Calu3 (cell line): ENCODE measurements around the gene SHISA9. TPM values are rescaled to one million over a fixed set of nuclear protein-coding genes. Genes with fewer than 3 reads are reported as not detected.

ENCODE experiments used
- BruUV-seq: library from RNA; stranded (reverse); fragments of 400-500 nt; replicated peaks from 2 replicates; lab custom pipeline; 2021; lab: Mats Ljungman, UMichigan
- CTCF ChIA-PET: fragments of 300-600 bp; sonication (Branson Sonifier 250); formaldehyde crosslinking; loops from one replicate; lab custom pipeline; 2022; ENCODE audit warnings: antibody characterized with exemption; lab: Charles Lee
- DNase-seq: peaks from one replicate; pipeline ENCODE4 v3.0.0; 2022
- H3K27ac Mint-ChIP-seq: one replicate; pipeline ENCODE4 v1.8.0; 2022; ENCODE audit warnings: mixed read lengths; ENCODE audit not compliant: unreplicated experiment
- H3K27me3 Mint-ChIP-seq: one replicate; pipeline ENCODE4 v1.8.0; 2022; ENCODE audit warnings: mixed read lengths; ENCODE audit not compliant: unreplicated experiment
- H3K36me3 Mint-ChIP-seq: one replicate; pipeline ENCODE4 v1.8.0; 2022; ENCODE audit warnings: mild to moderate bottlenecking, moderate library complexity, mixed read lengths; ENCODE audit not compliant: insufficient read depth, unreplicated experiment
- H3K4me1 Mint-ChIP-seq: one replicate; pipeline ENCODE4 v1.8.0; 2022; ENCODE audit warnings: mild to moderate bottlenecking, low read depth, mixed read lengths; ENCODE audit not compliant: unreplicated experiment
- H3K4me3 Mint-ChIP-seq: one replicate; pipeline ENCODE4 v1.8.0; 2022; ENCODE audit warnings: mild to moderate bottlenecking, low read depth, moderate library complexity, mixed read lengths; ENCODE audit not compliant: unreplicated experiment
- H3K9me3 Mint-ChIP-seq: one replicate; pipeline ENCODE4 v1.8.0; 2022; ENCODE audit warnings: low read depth, mixed read lengths; ENCODE audit not compliant: unreplicated experiment
- CTCF ChIP-seq: fragments of 200-600 bp; IDR thresholded peaks from one replicate; pipeline ENCODE4 v1.8.0; 2022; ENCODE audit warnings: antibody characterized with exemption; ENCODE audit not compliant: unreplicated experiment
- intact Hi-C: fragments of 100-400 bp; cut with micrococcal nuclease; formaldehyde crosslinking; loops from one replicate; pipeline ENCODE4 v1.10.0; 2022; ENCODE audit not compliant: unreplicated experiment
- total RNA-seq: library from RNA; stranded (reverse); gene quantifications from 2 replicates; pipeline ENCODE4 v1.2.3, GENCODE V29; 2022

SHISA9 gene
- total RNA-seq, 1 experiment from 2014 or later: not detected

- Mint-ChIP-seq H3K4me3 (no peak overlapping the region), H3K36me3 (no peaks in the 10 kb centered on the region), H3K9me3 (peaks cover 8% of the 10 kb centered on the region), H3K27ac (no peak overlapping the region), H3K4me1 (no peaks in the 10 kb centered on the region), H3K27me3 (no peaks in the 10 kb centered on the region)
- DNase-seq: no peak
- TF ChIP-seq CTCF: no peak
- no TSS peak for BruUV-seq
- intact Hi-C loops: no loop called here
- CTCF ChIA-PET: no interaction called here
Observed at GRCh38 chr16:12998361-12999085, 97.1 kb downstream of the SHISA9 start.

DNA sequence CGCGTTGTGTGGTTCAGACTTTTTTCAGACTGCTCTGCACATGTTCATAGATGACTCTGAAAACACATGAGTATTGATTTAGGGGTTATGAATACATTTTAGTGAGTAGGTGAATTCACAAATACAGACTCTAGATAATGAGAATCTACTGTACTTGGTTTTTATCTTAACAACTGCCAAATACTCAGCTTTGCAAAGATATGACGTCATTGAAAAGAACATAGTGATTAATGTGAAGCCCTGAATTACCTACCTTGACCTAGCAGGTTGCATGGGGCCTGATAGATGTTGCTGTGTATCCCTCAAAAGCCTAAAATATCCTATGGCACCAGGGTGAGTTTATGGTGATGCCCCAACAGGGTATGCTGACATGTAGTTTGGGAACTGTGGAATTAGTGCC is 98.0 kb downstream of the SHISA9 start:
- intact Hi-C loops: no loop called here
- Mint-ChIP-seq H3K4me1 (no peaks in the 10 kb centered on the region), H3K27me3 (no peaks in the 10 kb centered on the region), H3K36me3 (no peaks in the 10 kb centered on the region), H3K4me3 (no peak overlapping the region), H3K9me3 (peaks cover 4% of the 10 kb centered on the region), H3K27ac (no peak overlapping the region)
- TF ChIP-seq CTCF: no peak
- no peak for DNase-seq
- CTCF ChIA-PET: no interaction called here
- BruUV-seq: no TSS peak

DNA sequence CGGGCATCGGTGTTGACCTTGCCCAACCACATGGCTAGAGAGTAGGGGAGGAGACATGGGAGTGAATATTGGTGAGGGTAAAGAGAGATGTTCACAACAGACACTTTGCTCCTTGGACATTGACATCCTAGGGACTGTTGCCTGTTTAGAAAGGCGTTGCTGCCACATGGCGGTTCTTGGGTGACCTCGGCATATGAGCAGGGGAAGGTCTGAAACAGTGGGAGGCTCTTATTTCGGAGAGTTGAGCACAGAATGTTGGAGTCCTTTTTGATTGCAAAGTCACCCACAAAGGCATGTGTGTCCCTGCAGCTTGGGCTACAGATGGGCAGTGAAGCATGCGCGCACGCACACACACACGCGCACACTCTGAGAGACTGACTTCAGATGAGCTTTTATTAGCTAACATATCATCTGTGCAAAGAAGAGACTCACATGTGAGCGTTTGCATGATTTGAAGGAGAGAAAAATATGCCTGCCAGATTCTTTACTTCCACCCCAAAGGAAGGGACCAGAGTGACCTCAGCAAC is 104.4 kb downstream of the SHISA9 start:
- DNase-seq: no peak
- Mint-ChIP-seq H3K9me3 (peaks cover 5% of the 10 kb centered on the region), H3K27me3 (no peaks in the 10 kb centered on the region), H3K36me3 (no peaks in the 10 kb centered on the region), H3K27ac (no peak overlapping the region), H3K4me3 (no peak overlapping the region), H3K4me1 (no peaks in the 10 kb centered on the region)
- intact Hi-C loops: no loop called here
- CTCF ChIA-PET: no interaction called here
- no TSS peak for BruUV-seq
- no peak for TF ChIP-seq CTCF

GRCh38 chr16:13012601-13013000 is 111.2 kb downstream of the SHISA9 start:
- no peaks in the 10 kb centered on the region for H3K36me3 Mint-ChIP-seq
- no peak overlapping the region for H3K27ac Mint-ChIP-seq
- no peaks in the 10 kb centered on the region for H3K27me3 Mint-ChIP-seq
- intact Hi-C loops: no loop called here
- no peak for TF ChIP-seq CTCF
- CTCF ChIA-PET: no interaction called here
- H3K4me1 Mint-ChIP-seq: no peaks in the 10 kb centered on the region
- H3K9me3 Mint-ChIP-seq: no peaks in the 10 kb centered on the region
- no peak for DNase-seq
- BruUV-seq: no TSS peak
- H3K4me3 Mint-ChIP-seq: no peak overlapping the region
